Activated CD4-positive, alpha-beta T cell treated with anti-CD3 and anti-CD28 coated beads for 48 hours (primary cell): ENCODE measurements around the gene GCAT.
A peak's percentile ranks its signal among the peaks of the same experiment; 100 is the strongest.

Experiments used
- DNase-seq: peaks from one replicate; pipeline ENCODE4 v3.0.0-alpha.2; 2020

GCAT gene

DNA sequence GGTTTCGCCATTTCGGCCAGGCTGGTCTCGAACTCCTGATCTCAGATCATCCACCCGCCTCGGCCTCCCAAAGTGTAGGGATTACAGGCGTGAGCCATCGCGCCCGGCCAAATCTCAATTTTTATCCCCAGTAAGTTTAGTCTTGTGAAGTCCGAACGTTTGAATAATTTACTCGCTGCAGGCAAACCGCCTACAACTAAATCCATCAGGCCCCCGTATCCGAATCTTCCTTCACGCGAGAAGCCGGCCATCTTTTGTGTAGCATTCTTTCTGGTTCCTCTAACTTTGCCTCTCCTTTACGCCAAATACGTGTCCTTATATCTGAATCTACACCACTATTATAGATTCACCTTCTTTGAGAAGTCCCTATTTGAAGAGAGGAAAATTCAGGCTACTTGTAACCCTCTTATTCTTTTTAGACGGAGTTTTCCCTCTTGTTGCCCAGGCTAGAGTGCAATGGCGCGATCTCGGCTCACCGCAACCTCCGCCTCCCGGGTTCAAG, 40.9 kb downstream of the GCAT start:
- peak; percentile 47 for DNase-seq

GRCh38 chr22:37849089-37849751, 41.5 kb downstream of the GCAT start, which contains the start of gene EIF3L:
Gene EIF3L, plus strand, starts transcription at chr22:37849419. Its CDS starts 31 bp downstream, at chr22:37849450.
- DNase-seq, result peak; percentile 94

DNA sequence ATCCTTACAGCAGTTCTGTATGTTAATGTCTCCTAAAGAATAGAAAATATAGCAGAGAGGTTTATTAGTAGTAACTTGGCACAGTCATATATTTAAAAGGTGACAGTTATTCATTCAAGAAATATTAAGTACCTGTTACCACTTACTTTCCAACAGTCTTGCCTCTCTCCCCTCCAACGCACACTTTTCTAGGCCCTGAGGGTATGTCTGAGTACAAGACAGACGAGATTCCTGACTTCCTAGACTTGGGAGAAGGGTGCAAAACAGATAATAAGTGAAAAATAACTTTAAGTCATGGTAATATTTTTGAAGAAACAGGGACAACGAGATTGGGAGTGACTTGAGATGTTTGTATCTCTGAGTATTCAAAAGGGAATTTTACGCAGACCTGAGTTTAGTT, 43.1 kb downstream of the GCAT start:
- DNase-seq, result no peak

GRCh38 chr22:37852418-37852817, 44.7 kb downstream of the GCAT start:
- no peak for DNase-seq

DNA sequence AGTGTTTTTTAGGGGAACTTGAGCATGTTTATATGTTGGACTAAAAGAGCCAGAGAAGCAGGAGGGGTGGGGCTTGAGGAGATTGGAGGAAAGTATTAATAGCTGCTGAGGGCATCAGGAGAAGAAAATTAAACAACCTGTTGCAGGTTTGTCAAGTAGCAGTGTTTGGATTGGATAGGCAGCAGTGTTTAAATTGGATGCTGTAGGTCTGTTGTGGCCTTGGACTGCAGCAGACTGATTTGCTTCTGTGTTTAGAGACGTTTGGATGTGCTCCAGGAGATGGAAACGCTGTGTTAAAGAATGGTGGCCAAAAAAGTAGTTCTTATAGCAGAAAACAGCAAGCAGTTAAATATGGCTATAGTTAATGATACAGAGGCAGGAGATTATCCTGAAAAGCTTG, 47.2 kb downstream of the GCAT start:
- DNase-seq, result no peak

DNA sequence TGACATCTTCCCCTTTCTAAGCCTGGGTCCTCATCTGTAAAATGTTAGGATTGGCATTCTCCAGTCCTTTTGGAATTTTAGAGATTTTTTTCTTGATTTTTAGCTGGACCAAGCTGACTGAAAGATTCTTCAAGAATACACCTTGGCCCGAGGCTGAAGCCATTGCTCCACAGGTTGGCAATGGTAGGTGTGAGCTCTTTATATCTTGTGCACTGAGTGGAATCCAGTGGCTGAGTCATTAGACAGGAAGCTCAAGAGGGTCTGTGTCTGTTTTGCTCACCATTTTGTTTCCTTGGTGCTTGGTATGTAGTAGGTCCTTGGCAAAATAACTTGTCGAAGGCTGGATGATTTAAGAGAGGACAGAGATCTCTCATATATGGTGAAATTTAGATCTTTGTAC, 47.7 kb downstream of the GCAT start:
- DNase-seq, result no peak

GRCh38 chr22:37860796-37861421, 53.2 kb downstream of the GCAT start:
- DNase-seq, result no peak

DNA sequence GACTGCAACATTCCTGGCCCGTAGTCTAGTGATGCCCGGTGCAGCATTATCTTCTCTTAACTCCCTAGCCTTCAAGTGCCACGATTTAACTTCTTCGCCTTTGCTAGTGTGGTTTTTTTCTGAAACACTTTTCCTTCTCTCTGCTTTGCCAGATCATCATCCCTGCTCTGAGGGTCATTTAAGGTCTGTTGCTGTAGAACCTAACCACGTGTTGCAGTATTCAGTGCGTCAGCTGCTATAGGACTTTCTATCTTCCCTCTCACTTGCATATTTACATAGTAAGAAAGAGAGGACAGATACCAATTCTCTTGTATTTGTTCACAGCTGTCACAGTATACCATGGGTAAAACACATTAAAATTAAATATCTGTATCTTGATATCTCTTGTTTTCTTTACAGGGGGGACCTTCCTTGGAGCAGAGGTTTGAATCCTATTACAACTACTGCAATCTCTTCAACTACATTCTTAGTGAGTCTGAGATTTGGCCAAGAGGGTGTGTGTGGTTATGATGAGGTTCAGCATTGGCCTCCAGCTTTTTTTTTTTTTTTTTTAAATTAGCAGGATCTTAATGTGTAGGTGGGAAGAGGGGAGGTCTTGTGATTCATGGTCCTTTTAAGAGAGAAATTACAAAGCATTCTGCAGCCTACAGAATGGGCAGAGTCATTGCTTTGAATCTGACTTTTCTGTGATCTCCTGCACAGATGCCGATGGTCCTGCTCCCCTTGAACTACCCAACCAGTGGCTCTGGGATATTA, 55.0 kb downstream of the GCAT start:
- DNase-seq, result no peak

DNA sequence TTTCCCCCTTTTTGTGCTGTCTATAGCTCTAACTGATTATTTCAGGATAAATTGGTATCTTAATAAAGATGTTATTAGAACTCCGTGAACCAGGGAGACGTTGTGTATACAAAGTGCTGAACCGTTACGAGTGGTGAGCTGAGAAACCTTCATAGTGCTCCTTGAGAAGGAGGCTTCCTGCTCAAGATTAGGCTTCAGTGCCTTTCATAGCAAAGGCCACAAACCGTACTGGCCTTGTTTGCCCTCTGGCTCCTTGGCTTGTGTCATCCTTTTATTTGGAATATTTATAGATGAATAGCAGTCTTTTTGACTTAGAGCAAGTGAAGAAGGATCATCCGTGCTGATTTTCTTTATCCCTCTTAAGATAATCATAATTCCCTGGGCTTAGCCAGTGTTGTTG, 57.8 kb downstream of the GCAT start:
- no peak for DNase-seq
